MG63 (cell line): ENCODE results near the gene SETBP1. TPM values are rescaled to one million over a fixed set of nuclear protein-coding genes. Genes with fewer than 3 reads are reported as not detected.
"Not testable (repeated sequence)": the region's sequence is repeated elsewhere in the genome, so short reads cannot be mapped to it uniquely, and the experiment has no call there.

Experiments
- DNase-seq: peaks from one replicate; pipeline ENCODE4 v3.0.0-alpha.2; 2020
- H3K27me3 ChIP-seq: fragments of 250-450 bp; sonication (Bioruptor Pico); 2 replicates; pipeline ENCODE4 v1.5.1; 2020; ENCODE audit warnings: mild to moderate bottlenecking, moderate library complexity
- H3K36me3 ChIP-seq: fragments of 250-450 bp; sonication (Bioruptor Pico); 2 replicates; pipeline ENCODE4 v1.5.1; 2020; ENCODE audit warnings: mild to moderate bottlenecking, moderate library complexity
- H3K4me3 ChIP-seq: fragments of 250-450 bp; sonication (Bioruptor Pico); 2 replicates; pipeline ENCODE4 v1.5.1; 2020; ENCODE audit warnings: mild to moderate bottlenecking, moderate library complexity
- H3K9me3 ChIP-seq: fragments of 250-450 bp; sonication (Bioruptor Pico); 2 replicates; pipeline ENCODE4 v1.5.1; 2020; ENCODE audit warnings: mild to moderate bottlenecking, moderate library complexity
- total RNA-seq: library from RNA; depleted of rRNA; stranded (reverse); fragments of >200 nt; shearing (Covaris generic); gene quantifications from 2 replicates; pipeline ENCODE4 v1.2.3, GENCODE V29; 2014; ENCODE audit warnings: low replicate concordance

The SETBP1 gene
- total RNA-seq, 1 experiment from 2014 or later, result not detected

DNA sequence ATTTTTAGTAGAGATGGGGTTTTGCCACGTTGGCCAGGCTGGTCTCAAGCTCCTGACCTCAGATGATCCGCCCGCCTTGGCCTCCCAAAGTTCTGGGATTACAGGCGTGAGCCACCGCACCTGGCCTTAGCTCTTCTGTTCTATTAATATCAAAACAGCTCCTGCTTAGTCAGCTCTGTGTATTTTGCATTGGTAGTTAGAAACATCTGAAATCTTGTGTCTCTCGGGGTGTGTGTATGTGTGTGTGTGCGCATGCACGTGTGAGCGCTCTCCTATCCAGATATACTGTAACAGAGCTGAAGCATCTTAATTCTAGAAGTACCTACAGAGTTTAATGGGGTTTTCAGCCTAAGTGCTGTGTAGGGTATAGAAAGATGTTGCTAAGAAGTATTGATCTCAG, 33.7 kb downstream of the SETBP1 start:
- no peak for DNase-seq
- Histone ChIP-seq H3K36me3 (no peaks in the 10 kb centered on the region), H3K9me3 (no peaks in the 10 kb centered on the region), H3K4me3 (no peak overlapping the region), H3K27me3 (no peaks in the 10 kb centered on the region)

DNA sequence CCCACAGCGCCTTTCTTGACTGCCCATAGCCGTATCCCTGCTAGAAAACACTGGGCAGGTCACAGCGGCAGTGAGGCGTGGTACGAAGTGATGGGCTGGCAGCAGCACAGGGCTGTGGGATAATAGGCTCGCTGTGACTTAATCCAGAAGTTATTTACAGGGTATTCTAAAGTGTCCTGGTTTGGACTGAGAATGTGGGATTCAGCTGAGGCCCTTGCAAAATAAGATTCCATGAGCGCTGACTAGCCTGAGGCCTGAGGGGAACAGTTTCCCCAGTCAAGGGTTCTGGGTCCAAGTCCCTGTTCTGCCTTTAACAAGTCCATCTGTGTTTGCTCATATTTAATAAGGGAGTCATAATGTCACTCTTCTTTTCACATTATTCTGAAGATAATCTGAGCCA, 34.6 kb downstream of the SETBP1 start:
- peak; percentile 54 for DNase-seq
- no peak overlapping the region for H3K4me3 ChIP-seq
- no peaks in the 10 kb centered on the region for H3K27me3 ChIP-seq
- H3K36me3 ChIP-seq, result no peaks in the 10 kb centered on the region
- no peaks in the 10 kb centered on the region for H3K9me3 ChIP-seq

DNA sequence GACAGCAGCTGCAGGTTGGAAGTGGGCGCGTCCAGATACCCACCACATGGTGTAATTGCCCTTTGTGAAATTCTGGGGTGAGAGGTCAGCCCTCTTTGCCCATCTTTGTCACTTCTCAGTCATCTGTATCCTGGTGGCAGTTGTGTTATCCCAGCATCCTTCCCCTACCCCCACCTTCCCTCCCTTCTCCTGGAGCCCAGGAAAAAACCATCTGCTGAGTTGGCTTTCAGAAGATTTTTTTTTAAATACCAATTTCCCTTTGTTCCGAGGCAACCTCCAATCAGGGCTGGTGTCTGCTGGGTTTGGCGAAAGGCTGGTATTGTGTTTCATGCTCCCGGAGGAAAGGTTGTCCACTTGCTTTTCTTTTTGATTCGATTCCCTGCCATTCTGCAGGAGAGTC, 35.2 kb downstream of the SETBP1 start:
- no peak overlapping the region for H3K4me3 ChIP-seq
- DNase-seq, result no peak
- no peaks in the 10 kb centered on the region for H3K36me3 ChIP-seq
- no peaks in the 10 kb centered on the region for H3K9me3 ChIP-seq
- no peaks in the 10 kb centered on the region for H3K27me3 ChIP-seq

DNA sequence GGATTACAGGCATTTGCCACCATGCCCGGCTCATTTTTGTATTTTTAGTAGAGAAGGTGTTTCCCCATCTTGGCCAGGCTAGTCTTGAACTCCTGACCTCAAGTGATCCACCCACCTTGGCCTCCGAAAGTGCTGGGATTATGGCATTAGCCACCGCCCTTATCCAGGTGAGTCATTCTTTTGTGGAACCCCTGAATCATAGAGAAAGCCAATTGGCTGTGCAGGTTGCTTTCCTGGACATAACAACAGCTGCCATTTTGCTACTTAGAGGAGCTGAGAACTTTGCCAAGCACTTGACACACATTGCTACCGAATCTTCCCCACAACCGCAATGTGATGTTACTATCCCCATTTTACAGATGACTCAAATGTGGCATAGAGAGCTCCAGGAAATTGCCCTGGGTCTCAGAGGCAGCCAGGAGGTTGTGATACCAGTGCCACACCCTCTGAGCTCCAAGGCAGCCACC, 36.0 kb downstream of the SETBP1 start:
- no peaks in the 10 kb centered on the region for H3K27me3 ChIP-seq
- no peaks in the 10 kb centered on the region for H3K9me3 ChIP-seq
- no peak overlapping the region for H3K4me3 ChIP-seq
- no peaks in the 10 kb centered on the region for H3K36me3 ChIP-seq
- peak; percentile 10 for DNase-seq

DNA sequence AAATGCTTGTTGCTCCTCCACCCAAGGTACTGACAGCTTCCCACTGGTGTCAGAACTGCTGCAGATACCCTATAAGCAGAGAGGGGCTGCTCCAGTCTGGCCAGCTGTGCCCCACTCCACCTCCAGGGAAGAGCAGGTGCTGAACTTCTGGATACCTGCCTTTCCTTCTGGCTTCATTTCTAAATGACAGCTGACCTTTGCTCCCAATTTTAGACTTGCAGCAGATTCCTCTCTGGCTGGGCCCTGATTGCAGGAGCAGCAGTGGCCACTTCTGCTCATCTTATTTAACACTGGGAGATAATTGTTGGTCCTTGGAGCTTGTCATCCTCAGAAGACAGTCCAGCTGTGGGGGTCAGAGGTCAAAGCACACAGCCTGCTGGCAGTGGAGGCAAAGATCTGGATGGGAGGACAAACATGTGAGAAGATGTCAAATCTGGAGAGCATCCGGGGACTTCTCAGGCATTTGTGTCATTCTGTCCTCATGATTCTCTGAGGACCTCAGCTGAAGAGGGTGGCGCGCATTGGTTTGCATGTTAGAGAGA, 38.9 kb downstream of the SETBP1 start:
- H3K27me3 ChIP-seq, result no peaks in the 10 kb centered on the region
- DNase-seq, result no peak
- no peaks in the 10 kb centered on the region for H3K9me3 ChIP-seq
- H3K36me3 ChIP-seq, result no peaks in the 10 kb centered on the region
- H3K4me3 ChIP-seq, result no peak overlapping the region

DNA sequence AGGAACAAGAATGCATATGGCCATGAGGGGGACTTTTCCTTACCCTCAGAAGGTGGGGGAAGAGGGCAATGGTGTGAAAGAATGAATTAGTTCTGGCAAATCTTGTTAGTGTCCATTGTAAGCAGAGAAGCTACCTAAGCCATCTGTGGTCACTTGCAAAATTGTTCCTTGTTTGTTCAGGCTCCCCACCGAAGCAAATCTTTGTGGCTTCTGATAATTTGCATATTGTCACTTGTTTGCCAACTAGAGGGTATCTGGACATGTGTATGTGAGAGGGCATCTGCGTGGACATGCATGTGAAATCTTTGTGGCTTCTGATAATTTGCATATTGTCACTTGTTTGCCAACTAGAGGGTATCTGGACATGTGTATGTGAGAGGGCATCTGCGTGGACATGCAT, 41.1 kb downstream of the SETBP1 start:
- not testable (repeated sequence) for H3K4me3 ChIP-seq, DNase-seq, H3K9me3 ChIP-seq, H3K36me3 ChIP-seq, H3K27me3 ChIP-seq

DNA sequence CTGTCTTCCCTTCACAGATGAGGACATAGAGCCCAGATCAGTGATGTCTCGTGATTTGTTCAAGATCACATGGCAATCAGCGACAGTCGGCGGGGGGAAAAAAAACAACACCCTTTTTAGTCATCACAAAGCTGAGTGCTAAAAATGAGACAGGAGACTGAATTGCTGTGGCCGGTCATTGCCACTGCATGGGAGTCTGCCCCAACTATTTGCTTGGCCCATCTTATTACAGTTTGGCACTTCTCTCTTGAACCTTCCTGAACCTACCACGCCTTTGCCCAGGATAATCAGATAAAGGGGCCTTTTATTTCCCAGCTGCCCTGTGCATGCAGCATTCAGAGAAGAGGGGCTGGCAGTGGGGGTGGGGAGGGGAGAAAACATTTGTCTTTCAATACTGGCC, 42.7 kb downstream of the SETBP1 start:
- DNase-seq, result no peak
- Histone ChIP-seq H3K27me3 (no peaks in the 10 kb centered on the region), H3K4me3 (no peak overlapping the region), H3K36me3 (no peaks in the 10 kb centered on the region), H3K9me3 (no peaks in the 10 kb centered on the region)

DNA sequence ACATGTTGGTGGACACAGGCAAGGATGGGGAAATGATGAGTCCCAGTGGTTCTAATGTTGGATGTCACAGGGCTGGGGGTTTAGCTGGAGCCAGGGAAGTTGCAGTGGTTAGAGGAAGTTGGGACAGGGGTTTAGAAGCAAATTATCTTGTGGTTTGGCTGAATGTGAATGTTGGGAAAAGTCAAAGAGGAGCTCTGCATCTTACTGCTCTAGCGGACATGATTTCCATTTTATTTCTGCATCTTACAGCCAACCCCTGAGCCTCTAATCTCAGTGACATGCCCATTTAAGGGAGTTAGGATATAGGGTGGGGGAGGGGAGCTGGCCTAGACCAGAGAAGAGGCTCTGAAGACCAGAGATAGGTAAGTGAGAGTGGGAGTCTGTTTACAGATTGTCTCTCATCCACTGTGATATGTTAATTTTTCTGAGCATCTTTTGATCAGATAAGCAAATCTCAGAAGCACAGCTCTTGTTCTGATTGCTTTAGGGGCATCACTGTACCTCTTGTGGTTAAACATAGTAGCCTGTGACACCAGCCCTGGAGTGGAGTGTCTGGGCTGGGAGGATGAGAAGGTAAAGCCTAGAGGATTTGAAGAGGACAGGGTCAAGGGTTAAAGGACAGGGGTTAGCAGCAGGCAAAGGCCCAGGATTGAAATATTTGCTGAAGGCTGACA, 43.6 kb downstream of the SETBP1 start:
- no peak overlapping the region for H3K4me3 ChIP-seq

DNA sequence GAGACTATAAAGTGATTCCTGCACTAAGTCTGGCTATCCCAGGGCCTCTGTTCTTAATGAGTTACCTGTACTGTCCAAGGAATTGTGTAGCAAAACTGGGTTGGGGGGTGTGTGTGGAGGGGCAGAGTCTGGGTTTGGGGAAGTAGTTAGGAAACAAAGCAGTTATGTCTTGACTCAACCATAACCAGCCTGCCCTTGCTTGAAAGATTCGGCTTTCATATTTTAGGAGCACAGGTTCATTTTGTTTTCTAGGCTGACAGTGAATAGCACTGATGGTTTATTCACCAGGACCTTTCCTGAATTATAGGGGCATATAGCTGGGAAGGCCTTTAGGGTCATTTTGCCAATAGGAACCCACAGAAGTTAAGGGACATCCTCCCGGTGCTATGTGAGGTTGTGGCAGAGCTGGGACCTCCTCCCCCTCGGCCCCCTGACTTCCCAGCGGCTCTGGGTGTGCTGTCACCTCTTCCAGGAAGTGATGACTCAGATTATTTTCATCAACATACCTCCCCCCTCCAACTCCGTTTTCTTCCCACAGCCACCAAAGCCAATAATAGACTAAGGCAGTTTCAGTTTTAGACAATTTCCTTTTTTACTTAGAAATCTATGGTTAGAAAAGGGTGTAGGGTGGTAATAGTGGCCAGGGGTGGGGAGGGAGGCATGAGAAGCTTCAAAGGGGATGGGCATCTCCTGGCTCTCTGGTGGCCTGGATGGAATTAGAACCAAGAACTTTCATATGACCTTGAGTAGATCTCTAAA, 44.8 kb downstream of the SETBP1 start:
- H3K4me3 ChIP-seq, result no peak overlapping the region
- no peaks in the 10 kb centered on the region for H3K9me3 ChIP-seq
- H3K36me3 ChIP-seq, result no peaks in the 10 kb centered on the region
- no peaks in the 10 kb centered on the region for H3K27me3 ChIP-seq
- DNase-seq, result peak; percentile 17

More for the DNA sequence above, 43.6 kb downstream of the SETBP1 start:
- no peak for DNase-seq
- no peaks in the 10 kb centered on the region for H3K9me3 ChIP-seq
- no peaks in the 10 kb centered on the region for H3K36me3 ChIP-seq
- no peaks in the 10 kb centered on the region for H3K27me3 ChIP-seq

DNA sequence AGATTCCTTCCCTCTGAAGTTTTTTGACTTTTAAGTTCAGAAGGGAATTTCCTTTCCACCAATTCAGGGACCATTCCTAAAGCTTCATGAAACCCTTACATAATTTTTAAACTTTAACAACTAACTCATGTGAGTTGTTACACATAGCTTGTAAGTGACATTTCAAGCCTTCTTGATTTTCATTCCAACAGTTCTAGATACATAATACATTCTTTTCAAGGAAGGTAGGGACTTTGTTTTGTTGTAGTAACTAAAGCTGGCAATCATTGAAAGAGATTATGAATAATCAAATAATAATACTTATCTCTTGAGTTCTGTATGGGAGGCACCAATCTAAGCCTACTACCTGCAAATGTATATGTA, 45.4 kb downstream of the SETBP1 start:
- DNase-seq, result no peak
- H3K36me3 ChIP-seq, result no peaks in the 10 kb centered on the region
- no peaks in the 10 kb centered on the region for H3K27me3 ChIP-seq

DNA sequence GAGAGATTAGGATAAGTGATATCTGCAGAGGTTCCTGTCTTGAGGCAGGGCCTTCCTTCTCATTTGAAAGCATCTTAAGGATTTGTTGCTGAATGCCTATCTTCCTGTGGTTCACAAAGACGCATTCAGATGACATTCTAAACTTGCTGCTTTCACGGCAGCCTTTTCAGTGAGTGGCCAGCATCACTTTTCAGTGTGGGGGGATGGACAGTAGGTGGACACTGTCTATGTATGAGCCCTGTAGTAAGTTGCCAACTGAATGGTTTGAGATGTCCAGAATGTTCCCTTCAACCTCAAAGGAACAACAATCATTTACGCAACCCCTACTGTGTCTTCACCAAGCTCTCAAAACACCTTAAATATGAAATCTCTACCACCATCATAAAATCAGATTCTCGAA, 46.6 kb downstream of the SETBP1 start:
- Histone ChIP-seq H3K36me3 (no peaks in the 10 kb centered on the region), H3K4me3 (no peak overlapping the region), H3K9me3 (no peaks in the 10 kb centered on the region), H3K27me3 (no peaks in the 10 kb centered on the region)
- no peak for DNase-seq

More for the DNA sequence above, 45.4 kb downstream of the SETBP1 start:
- no peak overlapping the region for H3K4me3 ChIP-seq
- no peaks in the 10 kb centered on the region for H3K9me3 ChIP-seq

DNA sequence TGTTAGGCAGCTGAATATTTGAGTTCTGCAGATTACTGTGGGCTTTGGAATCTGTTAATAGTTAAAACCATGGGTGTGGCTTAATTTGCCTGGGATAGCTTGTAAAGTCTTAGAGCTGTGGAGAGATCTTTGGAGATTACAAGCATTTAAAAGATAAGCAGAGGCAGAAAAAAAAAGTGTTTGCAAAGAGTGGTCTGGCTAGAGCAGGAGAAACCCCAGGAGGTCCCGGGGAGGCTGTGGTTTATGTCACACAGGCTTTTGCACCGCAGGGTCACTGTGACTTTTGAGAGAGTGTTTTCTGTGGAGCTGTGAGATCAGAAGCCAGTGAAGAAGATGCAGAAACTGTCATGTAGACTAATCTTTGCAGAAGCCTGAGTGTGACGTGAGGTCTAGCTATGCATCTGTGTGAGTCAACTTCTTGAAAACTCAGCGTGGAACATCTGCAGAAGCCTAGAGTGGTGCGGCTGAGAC, 49.0 kb downstream of the SETBP1 start:
- no peaks in the 10 kb centered on the region for H3K36me3 ChIP-seq
- H3K27me3 ChIP-seq, result no peaks in the 10 kb centered on the region
- DNase-seq, result no peak
- no peak overlapping the region for H3K4me3 ChIP-seq
- no peaks in the 10 kb centered on the region for H3K9me3 ChIP-seq

DNA sequence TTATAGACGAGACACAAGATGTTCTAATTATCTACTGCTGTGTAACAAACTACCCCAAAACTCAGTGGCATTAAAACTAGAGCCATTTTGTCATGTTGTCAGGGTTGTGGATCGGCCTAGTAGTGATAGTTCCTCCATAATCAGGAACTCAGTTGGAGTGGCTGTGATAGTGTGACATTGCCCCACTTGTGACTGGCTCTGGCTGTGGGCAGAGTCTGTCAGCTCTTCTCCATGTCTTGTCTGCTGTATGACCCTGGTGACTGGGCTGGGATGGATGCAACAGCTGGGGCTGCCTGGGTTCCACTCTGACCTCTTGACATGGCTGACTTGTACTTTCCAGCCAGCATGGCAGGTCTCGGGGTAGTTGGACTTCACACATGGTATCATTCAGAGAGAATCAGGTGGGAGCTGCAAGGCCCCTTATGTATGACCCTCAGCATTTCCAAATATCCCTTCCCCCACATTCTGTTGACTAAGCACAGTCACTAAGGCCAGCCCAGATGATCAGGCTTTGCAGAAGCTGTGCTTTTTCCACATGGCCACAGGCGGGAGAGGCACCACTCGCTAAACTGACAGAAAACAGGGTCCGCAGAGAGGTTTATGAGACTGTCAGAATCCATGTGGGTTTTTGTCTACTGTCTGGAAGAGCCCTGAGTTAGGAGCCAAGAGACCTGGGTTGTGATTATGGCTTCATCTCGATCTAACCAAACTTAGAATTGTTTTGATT, 50.3 kb downstream of the SETBP1 start:
- Histone ChIP-seq H3K27me3 (no peaks in the 10 kb centered on the region), H3K36me3 (no peaks in the 10 kb centered on the region), H3K9me3 (no peaks in the 10 kb centered on the region), H3K4me3 (no peak overlapping the region)
- no peak for DNase-seq

DNA sequence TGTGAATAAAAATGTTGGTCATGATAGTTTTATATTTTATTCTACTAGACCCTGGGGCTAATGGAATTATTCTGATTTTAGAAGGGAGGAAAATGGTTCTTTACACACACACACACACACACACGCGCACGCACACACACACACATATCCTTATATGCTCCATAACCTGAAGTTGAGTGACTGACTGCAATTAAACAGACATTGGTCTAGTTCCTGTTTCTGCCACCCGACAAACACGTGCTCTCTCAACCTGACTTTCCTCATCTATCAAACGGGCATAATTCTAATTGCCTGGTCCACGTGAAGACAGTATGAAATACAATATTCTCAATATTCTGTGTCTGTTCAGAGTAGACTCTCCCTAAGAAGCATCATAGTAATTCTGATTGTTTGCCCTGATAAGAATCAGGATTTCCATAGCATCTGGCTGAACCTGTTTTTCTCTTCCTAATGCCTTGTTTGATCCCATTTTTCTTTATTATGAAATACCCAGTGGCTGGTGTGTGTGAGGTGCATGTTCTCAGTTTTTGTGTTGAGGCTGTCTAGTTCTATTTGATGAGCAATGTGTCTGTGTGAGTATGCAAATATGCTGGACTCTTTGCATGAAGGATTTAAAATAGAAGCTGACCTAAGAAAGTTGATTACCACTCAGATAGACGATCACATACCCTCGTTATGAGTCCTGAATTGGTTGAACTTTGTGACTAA, 51.0 kb downstream of the SETBP1 start:
- Histone ChIP-seq H3K27me3 (no peaks in the 10 kb centered on the region), H3K4me3 (no peak overlapping the region), H3K36me3 (no peaks in the 10 kb centered on the region), H3K9me3 (no peaks in the 10 kb centered on the region)
- no peak for DNase-seq

DNA sequence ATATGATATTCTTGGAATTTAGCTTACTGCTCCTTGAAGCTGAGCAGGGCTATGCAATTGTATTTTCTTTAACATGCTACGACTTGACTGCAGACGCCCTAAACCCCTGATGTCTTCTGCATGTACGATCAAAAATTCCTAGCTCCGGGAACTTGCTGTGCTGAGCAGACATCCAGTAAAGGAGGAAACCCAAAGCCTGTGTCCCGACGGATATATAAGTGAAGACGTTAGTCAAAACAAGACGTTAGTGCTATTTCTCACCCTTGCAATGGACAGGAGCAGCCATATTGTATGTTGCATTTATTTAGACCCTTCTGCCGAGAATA, 51.5 kb downstream of the SETBP1 start:
- Histone ChIP-seq H3K27me3 (no peaks in the 10 kb centered on the region), H3K36me3 (no peaks in the 10 kb centered on the region), H3K9me3 (no peaks in the 10 kb centered on the region), H3K4me3 (no peak overlapping the region)
- no peak for DNase-seq

DNA sequence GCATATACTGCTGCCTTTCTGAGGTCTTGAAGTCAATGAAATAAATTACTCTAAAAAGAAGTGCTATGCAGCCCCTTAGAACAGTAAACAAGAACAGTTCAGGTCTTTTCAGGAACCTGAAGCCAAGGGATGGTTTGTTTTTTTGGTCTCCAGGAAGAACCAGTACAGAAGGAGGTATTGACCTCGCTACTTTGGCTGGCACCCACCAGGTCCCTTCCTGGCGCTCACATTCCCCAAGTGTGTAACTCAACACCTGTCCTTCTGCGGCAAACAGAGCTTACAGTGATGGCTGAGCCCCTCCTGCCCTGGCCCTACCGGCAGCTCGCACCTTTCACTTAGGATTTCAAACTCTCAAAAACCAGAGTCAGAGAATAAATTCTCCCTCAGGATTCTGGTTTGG, 51.9 kb downstream of the SETBP1 start:
- no peaks in the 10 kb centered on the region for H3K27me3 ChIP-seq
- no peaks in the 10 kb centered on the region for H3K9me3 ChIP-seq
- H3K4me3 ChIP-seq, result no peak overlapping the region

More for the DNA sequence above, 51.9 kb downstream of the SETBP1 start:
- no peak for DNase-seq
- H3K36me3 ChIP-seq, result no peaks in the 10 kb centered on the region
